Tibial artery (tissue), 4 donors: Measurements from ENCODE around the gene LAMTOR3.
"Not testable (repeated sequence)": the region's sequence is repeated elsewhere in the genome, so short reads cannot be mapped to it uniquely, and the experiment has no call there.

Experiments
- DNase-seq, 2 donors: peaks; one replicate each; pipeline ENCODE4 v3.0.0-alpha.2; 2019
- H3K27ac ChIP-seq, 2 donors: fragments of 200-600 bp; sonication (generic) in 1 of 2; 1 replicate in 1 of 2; 2 replicates in 1 of 2; pipeline ENCODE4 v1.5.1; 2018 to 2019; ENCODE audit warnings: mild to moderate bottlenecking in 1 of 2
- H3K27me3 ChIP-seq, 2 donors: fragments of 200-600 bp; sonication (generic) in 1 of 2; one replicate each; pipeline versions ENCODE4 v1.5.1 to v1.6.0; 2016 to 2019
- H3K36me3 ChIP-seq, 3 donors: fragments of 200-600 bp; sonication (generic) in 2 of 3; one replicate each; pipeline ENCODE4 v1.5.1; 2016 to 2019; ENCODE audit warnings: mild to moderate bottlenecking in 2 of 3
- H3K4me1 ChIP-seq, 4 donors: fragments of 200-600 bp; sonication (generic) in 2 of 4; 1 replicate in 3 of 4; 2 replicates in 1 of 4; pipeline ENCODE4 v1.5.1; 2016 to 2019
- H3K4me3 ChIP-seq, 2 donors: fragments of 200-600 bp; sonication (generic) in 1 of 2; 1 replicate in 1 of 2; 2 replicates in 1 of 2; pipeline ENCODE4 v1.5.1; 2018 to 2019; ENCODE audit warnings: mild to moderate bottlenecking in 2 of 2
- H3K9me3 ChIP-seq, 3 donors: fragments of 200-600 bp; sonication (generic) in 1 of 3; one replicate each; pipeline ENCODE4 v1.5.1; 2016 to 2019
- intact Hi-C: fragments of 100-400 bp; cut with DNase I; formaldehyde crosslinking; loops from one replicate; pipeline ENCODE4 v1.15.0; 2023; ENCODE audit warnings: low total_unique reads
- TF ChIP-seq, protein P1 (sequence below), 2 experiments: fragments of 200-600 bp in 1 of 2; fragments of 450-650 bp in 1 of 2; IDR thresholded peaks; one replicate each; pipeline ENCODE4 v1.5.1; 2017 to 2019; ENCODE audit warnings: antibody characterized with exemption in 2 of 2, mild to moderate bottlenecking in 1 of 2, moderate library complexity in 1 of 2

The LAMTOR3 gene

DNA sequence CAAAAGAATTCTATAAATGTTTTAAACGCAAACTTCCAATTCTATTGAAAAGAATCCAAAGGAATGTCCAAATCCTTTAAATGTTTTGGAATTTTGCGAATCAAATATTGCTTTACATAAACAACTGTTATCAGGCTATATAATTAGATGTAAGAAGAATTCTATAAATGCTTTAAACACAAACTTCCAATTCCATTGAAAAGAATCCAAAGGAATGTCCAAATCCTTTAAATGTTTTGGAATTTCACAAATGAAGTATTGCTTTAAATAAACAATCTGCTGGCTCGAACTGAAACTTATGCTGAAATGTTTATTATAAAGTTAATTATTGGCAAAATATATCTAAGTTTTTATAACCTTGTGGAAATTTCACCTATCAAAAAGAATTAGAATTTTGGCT is 61.5 kb downstream of the LAMTOR3 start:
- DNase-seq: no peak
- H3K27me3 ChIP-seq: no peaks in the 10 kb centered on the region
- peak overlapping the region; percentile 0 to 19 for H3K27ac ChIP-seq
- H3K9me3 ChIP-seq: no peaks in the 10 kb centered on the region
- no peak overlapping the region for H3K4me3 ChIP-seq
- no peaks in the 10 kb centered on the region for H3K36me3 ChIP-seq
- TF ChIP-seq, protein P1, sequence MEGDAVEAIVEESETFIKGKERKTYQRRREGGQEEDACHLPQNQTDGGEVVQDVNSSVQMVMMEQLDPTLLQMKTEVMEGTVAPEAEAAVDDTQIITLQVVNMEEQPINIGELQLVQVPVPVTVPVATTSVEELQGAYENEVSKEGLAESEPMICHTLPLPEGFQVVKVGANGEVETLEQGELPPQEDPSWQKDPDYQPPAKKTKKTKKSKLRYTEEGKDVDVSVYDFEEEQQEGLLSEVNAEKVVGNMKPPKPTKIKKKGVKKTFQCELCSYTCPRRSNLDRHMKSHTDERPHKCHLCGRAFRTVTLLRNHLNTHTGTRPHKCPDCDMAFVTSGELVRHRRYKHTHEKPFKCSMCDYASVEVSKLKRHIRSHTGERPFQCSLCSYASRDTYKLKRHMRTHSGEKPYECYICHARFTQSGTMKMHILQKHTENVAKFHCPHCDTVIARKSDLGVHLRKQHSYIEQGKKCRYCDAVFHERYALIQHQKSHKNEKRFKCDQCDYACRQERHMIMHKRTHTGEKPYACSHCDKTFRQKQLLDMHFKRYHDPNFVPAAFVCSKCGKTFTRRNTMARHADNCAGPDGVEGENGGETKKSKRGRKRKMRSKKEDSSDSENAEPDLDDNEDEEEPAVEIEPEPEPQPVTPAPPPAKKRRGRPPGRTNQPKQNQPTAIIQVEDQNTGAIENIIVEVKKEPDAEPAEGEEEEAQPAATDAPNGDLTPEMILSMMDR (IDR thresholded peaks at IDR 0.05): no peak
- H3K4me1 ChIP-seq: peaks cover 0 to 30% (median 4%) of the 10 kb centered on the region in 4 donors
- intact Hi-C loops: no loop called here

DNA sequence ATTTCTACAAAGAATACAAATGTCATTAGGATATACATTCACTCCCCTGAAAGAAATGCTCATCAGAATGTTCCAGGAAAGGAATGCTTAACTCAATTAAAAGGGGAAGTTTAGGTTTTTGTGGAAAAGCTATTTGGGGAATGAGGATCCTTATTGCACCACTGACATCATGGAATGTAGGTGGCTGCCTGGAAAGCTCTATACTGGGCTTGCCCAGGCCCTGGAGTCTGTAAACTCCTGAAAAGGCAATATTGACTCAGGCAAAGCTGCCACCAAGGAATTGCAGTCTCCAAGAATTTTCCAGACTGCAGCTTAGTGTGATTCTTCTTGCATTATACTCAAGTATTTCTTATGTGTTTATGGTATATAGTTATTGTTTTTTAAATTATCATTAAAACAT is 61.9 kb downstream of the LAMTOR3 start:
- DNase-seq: no peak
- Histone ChIP-seq H3K27me3 (no peaks in the 10 kb centered on the region), H3K36me3 (no peaks in the 10 kb centered on the region), H3K4me3 (no peak overlapping the region), H3K27ac (peak overlapping the region; percentile 0 to 19), H3K9me3 (no peaks in the 10 kb centered on the region), H3K4me1 (peaks cover 0 to 30% (median 4%) of the 10 kb centered on the region in 4 donors)
- TF ChIP-seq, protein P1 (IDR thresholded peaks at IDR 0.05): no peak
- intact Hi-C loops: no loop called here

DNA sequence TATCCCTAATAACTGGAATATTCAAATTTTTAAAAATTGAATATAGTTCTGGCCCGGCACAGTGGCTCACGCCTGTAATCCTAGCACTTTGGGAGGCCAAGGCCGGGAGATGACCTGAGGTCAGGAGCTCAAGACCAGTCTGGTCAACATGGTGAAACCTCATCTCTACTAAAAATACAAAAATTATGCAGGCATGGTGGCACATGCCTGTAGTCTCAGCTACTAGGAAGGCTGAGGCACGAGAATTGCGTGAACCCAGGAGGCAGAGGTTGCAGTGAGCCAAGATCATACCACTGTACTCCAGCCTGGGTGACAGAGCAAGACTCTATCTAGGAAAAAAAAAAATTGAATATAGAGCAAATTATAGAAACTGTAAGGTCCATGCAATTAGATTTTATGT is 64.2 kb downstream of the LAMTOR3 start:
- DNase-seq, H3K36me3 ChIP-seq, intact Hi-C loops, H3K4me3 ChIP-seq, H3K9me3 ChIP-seq, H3K27ac ChIP-seq, H3K27me3 ChIP-seq: not testable (repeated sequence)
- peaks cover 0 to 33% (median 4%) of the 10 kb centered on the region in 4 donors for H3K4me1 ChIP-seq

DNA sequence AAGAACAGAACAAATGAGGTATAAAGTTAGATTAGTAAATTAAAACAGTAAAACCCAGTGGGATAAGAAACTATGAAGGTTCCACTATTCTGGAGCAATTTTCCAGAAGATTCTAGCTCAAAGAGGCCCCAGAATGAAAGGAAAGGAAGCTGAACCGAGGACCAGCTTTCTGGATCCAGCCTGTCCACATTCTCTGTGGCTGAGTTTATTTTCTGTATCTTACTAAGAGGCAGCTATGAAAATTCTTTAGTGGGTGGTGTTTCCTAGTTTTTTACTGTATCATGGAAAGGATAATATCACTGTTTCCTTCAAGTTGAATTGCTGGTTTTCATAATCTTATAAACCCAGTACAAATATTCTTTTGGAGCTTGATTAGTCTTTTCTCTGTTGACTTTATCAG is 65.8 kb downstream of the LAMTOR3 start:
- DNase-seq: no peak
- TF ChIP-seq, protein P1 (IDR thresholded peaks at IDR 0.05): no peak
- Histone ChIP-seq H3K4me3 (no peak overlapping the region), H3K36me3 (no peaks in the 10 kb centered on the region), H3K27ac (peak overlapping the region in 1 of 2 donors; percentile 6), H3K4me1 (peaks cover 0 to 36% (median 4%) of the 10 kb centered on the region in 4 donors), H3K27me3 (no peaks in the 10 kb centered on the region), H3K9me3 (no peaks in the 10 kb centered on the region)
- intact Hi-C loops: no loop called here
